Measurements from ENCODE around the gene ING5. TPM values are rescaled to one million over a fixed set of nuclear protein-coding genes. Genes with fewer than 3 reads are reported as not detected.

ING5 gene
- total RNA-seq, 4 donors from 2014 or later: 12.1 to 33.9 (median 27.5) TPM

- intact Hi-C loops (cut with DNase I; ENCODE audit: low total_unique reads) (no loop called here), in situ Hi-C loops (cut with MboI; ENCODE audit: low sequenced_read_pairs in 4 of 4) (no loop called here)
- DNase-seq (no peak), ATAC-seq (no peak)
- H3K36me3 ChIP-seq: peaks cover 0 to 35% of the 10 kb centered on the region in 2 donors
- TF ChIP-seq POLR2A (IDR thresholded peaks at IDR 0.05) (no peak), CTCF (IDR thresholded peaks at IDR 0.05 in 4 of 5, conservative IDR thresholded peaks at IDR 0.05 in 1 of 5) (no peak)
- no peaks in the 10 kb centered on the region for H3K27me3 ChIP-seq
- H3K4me3 ChIP-seq: no peak overlapping the region
- no peaks in the 10 kb centered on the region for H3K9me3 ChIP-seq
- no peaks in the 10 kb centered on the region for H3K4me1 ChIP-seq
- H3K27ac ChIP-seq: no peak overlapping the region
Observed at GRCh38 chr2:241744028-241744754, 42.4 kb downstream of the ING5 start.

GRCh38 chr2:241745276-241745675, 43.4 kb downstream of the ING5 start:
- TF ChIP-seq CTCF (IDR thresholded peaks at IDR 0.05 in 4 of 5, conservative IDR thresholded peaks at IDR 0.05 in 1 of 5): no peak
- no peak for TF ChIP-seq POLR2A (IDR thresholded peaks at IDR 0.05)
- Histone ChIP-seq H3K36me3 (peaks cover 0 to 39% of the 10 kb centered on the region in 2 donors), H3K9me3 (no peaks in the 10 kb centered on the region), H3K4me3 (no peak overlapping the region), H3K4me1 (no peaks in the 10 kb centered on the region), H3K27ac (no peak overlapping the region), H3K27me3 (no peaks in the 10 kb centered on the region)
- intact Hi-C loops (cut with DNase I; ENCODE audit: low total_unique reads) (no loop called here), in situ Hi-C loops (cut with MboI; ENCODE audit: low sequenced_read_pairs in 4 of 4) (no loop called here)
- no peak for ATAC-seq
- no peak for DNase-seq

- intact Hi-C loops (cut with DNase I; ENCODE audit: low total_unique reads) (no loop called here), in situ Hi-C loops (cut with MboI; ENCODE audit: low sequenced_read_pairs in 4 of 4) (no loop called here)
- Histone ChIP-seq H3K27me3 (no peaks in the 10 kb centered on the region), H3K27ac (no peak overlapping the region), H3K36me3 (peaks cover 0 to 40% of the 10 kb centered on the region in 2 donors), H3K4me3 (no peak overlapping the region), H3K9me3 (no peaks in the 10 kb centered on the region), H3K4me1 (no peaks in the 10 kb centered on the region)
- DNase-seq (no peak), ATAC-seq (no peak)
- TF ChIP-seq CTCF (IDR thresholded peaks at IDR 0.05 in 4 of 5, conservative IDR thresholded peaks at IDR 0.05 in 1 of 5) (no peak), POLR2A (IDR thresholded peaks at IDR 0.05) (no peak)
Observed at GRCh38 chr2:241746084-241746483, 44.2 kb downstream of the ING5 start.

- H3K4me1 ChIP-seq: no peaks in the 10 kb centered on the region
- DNase-seq: no peak
- intact Hi-C loops (cut with DNase I; ENCODE audit: low total_unique reads) (no loop called here), in situ Hi-C loops (cut with MboI; ENCODE audit: low sequenced_read_pairs in 4 of 4) (no loop called here)
- peaks cover 0 to 52% of the 10 kb centered on the region in 2 donors for H3K36me3 ChIP-seq
- H3K9me3 ChIP-seq: no peaks in the 10 kb centered on the region
- no peak for ATAC-seq
- no peak overlapping the region for H3K27ac ChIP-seq
- TF ChIP-seq POLR2A (IDR thresholded peaks at IDR 0.05) (no peak), CTCF (IDR thresholded peaks at IDR 0.05 in 4 of 5, conservative IDR thresholded peaks at IDR 0.05 in 1 of 5) (no peak)
- H3K4me3 ChIP-seq: no peak overlapping the region
- no peaks in the 10 kb centered on the region for H3K27me3 ChIP-seq
Observed at GRCh38 chr2:241748468-241749256, 46.8 kb downstream of the ING5 start.

Measured in gastrocnemius medialis (tissue), 4 donors.